GM19239 (cell line): ENCODE measurements around the gene OSCP1.

Source experiments
- DNase-seq: peaks from one replicate; pipeline ENCODE4 v3.0.0; 2011; ENCODE audit warnings: low spot score; ENCODE audit not compliant: insufficient read length
- FAIRE-seq: peaks from 2 replicates; lab custom pipeline; 2011; peaks lifted over from hg19 to GRCh38; lab: Jason Lieb, UNC

Gene OSCP1

GRCh38 chr1:36414384-36414783, 35.9 kb downstream of the OSCP1 start:
- FAIRE-seq (no peak), DNase-seq (no peak)

- no peak for DNase-seq
- FAIRE-seq: no peak
These were observed 38.3 kb downstream of the OSCP1 start for GRCh38 chr1:36411674-36412648.

GRCh38 chr1:36408479-36408878, 41.8 kb downstream of the OSCP1 start:
- DNase-seq (no peak), FAIRE-seq (no peak)

- DNase-seq (no peak), FAIRE-seq (no peak)
These were observed 43.8 kb downstream of the OSCP1 start for GRCh38 chr1:36406440-36406839.

- FAIRE-seq (no peak), DNase-seq (no peak)
These were observed 47.8 kb downstream of the OSCP1 start for GRCh38 chr1:36402504-36402890.

GRCh38 chr1:36401602-36402503, 48.4 kb downstream of the OSCP1 start:
- FAIRE-seq (no peak), DNase-seq (no peak)

- no peak for DNase-seq
- peak; percentile 4 for FAIRE-seq
These were observed 49.2 kb downstream of the OSCP1 start for GRCh38 chr1:36400825-36401601.

- FAIRE-seq: no peak
- no peak for DNase-seq
These were observed 49.8 kb downstream of the OSCP1 start for GRCh38 chr1:36400514-36400824.

GRCh38 chr1:36398370-36398977, 51.8 kb downstream of the OSCP1 start:
- FAIRE-seq: peak; percentile 23
- DNase-seq: no peak

- FAIRE-seq: peak; percentile 89
- peak; percentile 84 for DNase-seq
These were observed 52.6 kb downstream of the OSCP1 start, which contains the start of gene LSM10 for GRCh38 chr1:36397378-36398230. Gene LSM10 (minus strand): TSS chr1:36397908. CDS start chr1:36394129, 3,779 bp downstream.

GRCh38 chr1:36397083-36397377, 53.2 kb downstream of the OSCP1 start:
- no peak for DNase-seq
- peak; percentile 72 for FAIRE-seq

- FAIRE-seq (no peak), DNase-seq (no peak)
These were observed 53.9 kb downstream of the OSCP1 start for GRCh38 chr1:36396359-36396758.

GRCh38 chr1:36393686-36394085, 56.6 kb downstream of the OSCP1 start:
- FAIRE-seq: no peak

GRCh38 chr1:36392836-36393235, 57.4 kb downstream of the OSCP1 start:
- DNase-seq (no peak), FAIRE-seq (no peak)

More at GRCh38 chr1:36393686-36394085, 56.6 kb downstream of the OSCP1 start:
- DNase-seq: no peak

- FAIRE-seq: no peak
These were observed 59.0 kb downstream of the OSCP1 start for GRCh38 chr1:36391271-36391670.

GRCh38 chr1:36390411-36390810, 59.8 kb downstream of the OSCP1 start:
- FAIRE-seq: peak; percentile 86
- no peak for DNase-seq

More at GRCh38 chr1:36391271-36391670, 59.0 kb downstream of the OSCP1 start:
- no peak for DNase-seq

GRCh38 chr1:36389999-36390398, 60.3 kb downstream of the OSCP1 start:
- FAIRE-seq (peak; percentile 78), DNase-seq (no peak)

- no peak for FAIRE-seq
These were observed 61.0 kb downstream of the OSCP1 start for GRCh38 chr1:36389261-36389660.

More at GRCh38 chr1:36389261-36389660, 61.0 kb downstream of the OSCP1 start:
- no peak for DNase-seq
